Mononuclear cell (primary cell): ENCODE results near the gene KAZN. TPM values are rescaled to one million over a fixed set of nuclear protein-coding genes. Genes with fewer than 3 reads are reported as not detected.
"Not testable (repeated sequence)": the region's sequence is repeated elsewhere in the genome, so short reads cannot be mapped to it uniquely, and the experiment has no call there.

Experiments used
- H3K27me3 ChIP-seq: 2 replicates; pipeline ENCODE4 v1.6.0; 2011; ENCODE audit warnings: low read length, control low read depth; ENCODE audit not compliant: insufficient read depth
- H3K4me1 ChIP-seq: 2 replicates; pipeline ENCODE4 v1.5.1; 2011; ENCODE audit warnings: mild to moderate bottlenecking, low read length, control low read depth; ENCODE audit not compliant: insufficient read depth
- H3K4me3 ChIP-seq: 2 replicates; pipeline ENCODE4 v1.5.1; 2011; ENCODE audit warnings: mild to moderate bottlenecking, low read length, moderate library complexity
- H3K9me3 ChIP-seq: 2 replicates; pipeline ENCODE4 v1.5.1; 2011; ENCODE audit warnings: low read depth, mild to moderate bottlenecking, control low read depth, low read length
- total RNA-seq: library from RNA; depleted of rRNA; stranded (reverse); fragments of >200 nt; gene quantifications from one replicate; pipeline ENCODE4 v1.2.3, GENCODE V29; 2012

KAZN gene
- total RNA-seq, 1 donor: 0.31 TPM

DNA sequence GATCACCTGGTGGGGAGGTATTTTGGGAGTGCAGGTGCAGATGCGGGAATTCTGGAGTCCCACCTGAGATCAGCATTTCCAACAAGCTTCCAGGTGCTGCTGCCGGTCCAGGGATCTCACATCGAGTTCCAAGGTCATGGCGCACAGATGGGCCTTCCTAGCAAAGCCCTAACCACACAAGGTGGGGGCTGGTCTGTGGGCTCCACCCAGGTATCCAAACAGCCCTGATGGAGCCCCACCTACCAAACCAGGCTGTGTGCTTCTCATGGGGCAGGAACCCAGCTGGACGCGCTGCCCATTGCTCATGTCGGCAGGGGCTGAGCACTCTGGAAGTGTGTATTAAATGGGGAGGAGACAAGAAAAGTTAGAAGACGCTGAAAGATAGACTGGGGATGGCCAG is 520.1 kb downstream of the KAZN start:
- Histone ChIP-seq H3K4me1 (no peaks in the 10 kb centered on the region), H3K27me3 (no peaks in the 10 kb centered on the region), H3K9me3 (no peaks in the 10 kb centered on the region), H3K4me3 (no peak overlapping the region)

DNA sequence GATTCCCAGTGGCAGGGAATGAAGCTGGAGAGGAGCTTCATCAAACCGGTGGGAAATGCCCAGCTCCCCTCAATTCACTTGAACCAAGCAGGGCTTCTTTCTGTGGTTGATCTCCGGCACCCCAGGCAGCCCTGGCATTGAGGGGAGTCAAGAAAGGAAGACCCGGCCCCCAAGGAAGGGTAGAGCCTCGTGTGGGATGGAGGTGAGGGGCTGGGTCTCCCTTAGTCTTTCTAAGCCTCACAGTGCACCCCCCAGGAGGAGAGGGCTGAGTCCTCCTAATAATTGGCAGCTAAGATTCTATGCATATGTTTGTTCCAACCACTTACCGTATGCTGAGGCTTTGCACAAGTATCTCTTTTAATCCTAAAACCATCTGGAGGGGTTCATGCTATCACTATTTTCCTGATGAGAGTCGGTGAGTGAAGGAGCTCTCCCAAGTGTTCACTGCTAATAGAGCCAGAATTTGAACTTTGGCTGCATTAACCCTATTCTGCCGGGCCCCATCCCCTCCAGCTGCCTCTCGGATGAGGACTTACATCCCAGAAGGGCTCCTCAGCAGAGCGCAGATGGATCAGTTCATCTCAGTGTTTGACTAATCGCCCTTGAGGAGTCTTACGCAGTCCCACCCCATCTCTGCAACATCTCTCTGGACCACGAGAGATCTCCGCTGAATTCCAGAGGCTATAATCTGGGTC is 521.9 kb downstream of the KAZN start:
- no peaks in the 10 kb centered on the region for H3K4me1 ChIP-seq

DNA sequence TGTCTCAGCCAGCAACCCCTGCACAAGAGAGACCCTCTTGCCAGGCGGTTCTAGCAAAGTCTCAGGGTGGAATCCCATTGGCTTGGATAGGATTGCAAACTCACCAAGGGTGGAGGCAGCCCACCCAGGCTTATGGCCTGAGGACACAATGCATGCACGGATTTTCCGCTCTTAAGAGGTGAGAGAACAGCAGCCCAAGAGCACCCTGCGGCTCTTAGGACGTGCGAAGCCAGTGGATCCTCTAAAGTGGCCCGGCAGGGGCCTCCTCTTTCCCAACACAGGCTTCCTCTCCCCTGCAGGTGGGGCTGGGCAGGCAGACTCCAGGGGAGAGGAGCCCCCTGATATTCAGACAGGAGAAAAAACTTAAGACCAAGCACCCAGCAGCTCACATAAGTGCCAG is 523.8 kb downstream of the KAZN start:
- Histone ChIP-seq H3K4me3 (no peak overlapping the region), H3K27me3 (no peaks in the 10 kb centered on the region), H3K9me3 (no peaks in the 10 kb centered on the region), H3K4me1 (no peaks in the 10 kb centered on the region)

More for the DNA sequence above, 521.9 kb downstream of the KAZN start:
- no peaks in the 10 kb centered on the region for H3K27me3 ChIP-seq
- H3K4me3 ChIP-seq: no peak overlapping the region
- H3K9me3 ChIP-seq: no peaks in the 10 kb centered on the region

DNA sequence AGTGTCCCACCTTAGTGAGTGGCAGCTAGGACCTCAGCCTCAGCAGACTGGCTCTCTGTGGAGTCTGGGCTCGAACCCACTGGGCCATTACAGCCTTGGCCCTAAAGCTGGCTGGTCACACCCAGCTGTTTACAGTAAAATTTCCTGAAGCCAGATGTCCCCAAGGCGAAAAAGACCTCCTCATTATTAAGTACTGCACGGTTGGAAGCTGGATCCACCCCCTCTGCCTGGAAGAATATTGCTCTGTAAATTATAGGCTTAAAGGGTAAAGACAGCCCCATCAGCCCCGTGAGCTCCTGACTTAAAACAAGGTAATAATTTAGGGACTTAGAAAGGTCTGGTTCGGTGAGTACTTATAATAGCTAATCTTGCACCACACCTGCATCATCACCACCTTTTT is 524.8 kb downstream of the KAZN start:
- no peaks in the 10 kb centered on the region for H3K4me1 ChIP-seq
- no peaks in the 10 kb centered on the region for H3K27me3 ChIP-seq
- H3K9me3 ChIP-seq: no peaks in the 10 kb centered on the region
- H3K4me3 ChIP-seq: no peak overlapping the region

DNA sequence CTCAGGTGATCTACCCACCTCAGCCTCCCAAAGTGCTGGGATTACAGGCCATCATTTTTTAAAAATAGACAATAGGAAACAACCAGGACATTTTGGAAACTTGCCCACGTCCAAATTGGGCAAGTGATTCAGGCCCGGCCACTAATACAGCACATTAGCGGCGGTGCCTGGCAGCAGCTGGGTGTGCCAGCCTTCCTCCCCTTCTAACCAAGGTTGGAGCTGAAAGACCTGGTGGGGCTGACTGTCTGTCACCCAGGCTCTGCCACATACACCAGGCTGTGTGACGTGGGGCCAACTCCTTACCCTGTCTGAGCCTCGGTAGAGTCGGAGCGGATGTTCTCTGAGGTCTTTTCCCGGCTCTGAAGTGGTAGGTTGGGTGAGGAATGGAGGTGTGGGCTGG is 525.4 kb downstream of the KAZN start:
- Histone ChIP-seq H3K4me1 (no peaks in the 10 kb centered on the region), H3K27me3 (no peaks in the 10 kb centered on the region), H3K4me3 (no peak overlapping the region), H3K9me3 (no peaks in the 10 kb centered on the region)

DNA sequence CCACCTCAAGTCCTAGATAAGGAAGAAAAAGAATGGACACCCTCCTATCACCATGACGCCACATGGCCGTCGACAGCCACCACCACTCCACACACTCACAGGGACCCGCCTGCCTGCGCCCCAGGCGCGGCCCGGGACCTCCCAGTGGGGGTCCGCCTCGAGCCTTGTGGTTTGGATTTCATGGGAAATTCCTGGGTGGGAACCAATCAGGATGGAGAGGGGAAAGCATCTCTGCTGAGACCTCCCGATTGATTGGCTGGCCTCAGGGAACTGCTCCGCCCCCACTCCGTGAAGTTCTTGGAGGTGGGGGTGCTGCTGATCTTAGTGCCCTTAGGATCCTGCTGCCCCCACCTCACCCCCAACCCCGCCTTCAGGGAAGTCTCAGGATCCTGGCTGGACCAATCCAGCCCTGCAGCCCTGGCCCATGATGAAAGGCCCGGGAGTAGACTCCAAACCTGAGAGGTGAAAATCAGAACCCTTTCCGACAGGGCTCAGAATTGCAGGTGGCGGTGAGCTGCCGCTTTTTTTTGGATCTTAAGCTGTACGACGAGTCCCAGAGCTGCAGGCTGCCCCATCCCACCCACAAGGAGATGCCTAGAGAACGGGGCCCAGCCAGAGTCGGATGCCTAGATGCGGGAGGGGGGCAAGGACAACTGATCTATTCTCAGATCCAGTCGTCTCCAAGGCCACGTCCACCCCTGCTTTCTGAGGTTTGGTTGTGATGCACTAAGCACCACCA is 526.0 kb downstream of the KAZN start:
- Histone ChIP-seq H3K27me3 (no peaks in the 10 kb centered on the region), H3K4me1 (no peaks in the 10 kb centered on the region)

DNA sequence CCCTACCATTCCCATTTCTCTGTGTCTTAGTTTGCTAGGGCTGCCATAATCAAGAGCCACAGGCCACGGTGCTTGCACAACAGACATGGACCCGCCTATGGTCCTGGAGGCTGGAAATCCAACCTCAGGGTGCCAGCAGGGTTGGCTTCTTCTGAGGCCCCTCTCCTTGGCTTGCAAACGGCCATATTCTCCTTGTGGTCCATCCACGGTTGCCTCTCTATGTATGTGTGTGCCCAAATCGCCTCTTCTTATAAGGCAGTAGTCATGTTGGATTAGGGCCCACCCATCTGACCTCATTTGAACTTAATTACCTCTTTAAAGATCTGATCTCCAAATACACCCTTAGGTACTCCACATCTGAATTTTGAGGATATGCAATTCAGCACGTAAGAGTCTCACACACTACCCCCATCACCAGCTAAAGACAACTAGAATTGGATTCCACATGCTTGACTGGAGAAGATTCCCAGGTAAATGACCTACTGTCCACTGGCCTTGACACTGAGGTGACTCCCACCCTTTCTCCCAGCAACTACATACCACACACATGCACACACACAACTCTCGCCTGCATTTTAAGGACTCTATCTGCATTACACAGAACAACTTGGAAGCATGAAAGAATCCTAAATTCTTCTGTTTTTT is 526.7 kb downstream of the KAZN start:
- no peaks in the 10 kb centered on the region for H3K4me1 ChIP-seq
- H3K9me3 ChIP-seq: no peaks in the 10 kb centered on the region
- no peak overlapping the region for H3K4me3 ChIP-seq
- H3K27me3 ChIP-seq: no peaks in the 10 kb centered on the region

More for the DNA sequence above, 526.0 kb downstream of the KAZN start:
- H3K4me3 ChIP-seq: no peak overlapping the region
- H3K9me3 ChIP-seq: no peaks in the 10 kb centered on the region

DNA sequence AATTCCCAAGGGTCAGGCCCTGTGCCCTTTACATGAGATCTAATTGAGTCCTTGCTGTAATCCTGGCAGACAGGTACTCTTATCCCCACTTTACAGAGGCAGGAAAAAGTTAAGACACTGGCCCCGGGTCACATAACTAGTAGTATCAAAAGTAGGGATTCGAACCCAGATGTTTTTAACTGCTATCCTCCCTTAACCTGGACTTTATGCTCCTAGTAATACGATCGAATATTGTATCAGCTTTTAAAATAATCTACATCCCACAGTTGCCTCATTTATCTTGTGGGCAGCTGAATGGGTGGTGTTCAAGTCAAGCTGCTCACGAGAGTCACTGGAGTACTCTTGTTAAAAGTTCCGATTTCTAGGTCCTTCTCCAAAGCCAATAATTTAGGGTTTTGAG is 529.6 kb downstream of the KAZN start:
- Histone ChIP-seq H3K4me1 (no peaks in the 10 kb centered on the region), H3K27me3 (no peaks in the 10 kb centered on the region), H3K9me3 (no peaks in the 10 kb centered on the region), H3K4me3 (no peak overlapping the region)

DNA sequence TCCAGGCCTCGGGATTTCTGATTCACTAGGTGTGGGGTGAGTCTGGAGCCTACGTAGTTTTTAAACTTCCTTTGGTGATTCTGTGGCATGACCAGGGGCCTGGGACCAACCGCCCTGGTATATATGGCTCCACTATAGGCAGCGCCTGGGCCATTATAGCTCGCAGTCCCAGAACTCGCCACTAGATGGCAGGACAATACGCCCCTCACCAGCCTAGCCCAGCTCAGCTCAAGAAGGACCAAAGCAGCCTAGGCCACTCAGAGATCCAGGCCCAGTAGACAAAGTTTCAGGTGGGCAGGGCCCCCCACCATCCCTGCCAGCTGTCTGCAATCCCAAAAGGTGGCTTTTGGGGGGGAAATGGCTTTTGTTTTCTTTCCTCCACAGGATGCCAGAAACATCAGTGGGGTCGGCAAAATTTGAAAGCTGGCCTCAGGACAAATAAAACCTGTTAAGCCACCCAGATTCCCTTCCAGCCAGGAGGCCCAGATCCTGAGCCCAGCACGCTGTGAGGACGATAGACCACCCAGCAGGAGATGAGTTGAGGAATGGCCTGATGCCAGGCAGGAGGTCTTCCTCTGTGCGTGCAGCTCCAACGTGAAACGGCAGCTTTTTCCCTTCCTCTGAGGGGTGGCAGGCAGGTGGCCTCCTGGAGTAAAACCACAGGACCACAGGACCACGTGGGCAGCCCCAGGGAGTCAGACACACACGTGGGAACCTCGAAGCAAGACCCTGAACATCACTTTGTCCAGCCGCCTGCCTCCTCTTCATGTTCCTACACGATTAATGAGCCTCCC is 530.2 kb downstream of the KAZN start:
- Histone ChIP-seq H3K4me1 (no peaks in the 10 kb centered on the region), H3K27me3 (no peaks in the 10 kb centered on the region), H3K9me3 (no peaks in the 10 kb centered on the region), H3K4me3 (no peak overlapping the region)

DNA sequence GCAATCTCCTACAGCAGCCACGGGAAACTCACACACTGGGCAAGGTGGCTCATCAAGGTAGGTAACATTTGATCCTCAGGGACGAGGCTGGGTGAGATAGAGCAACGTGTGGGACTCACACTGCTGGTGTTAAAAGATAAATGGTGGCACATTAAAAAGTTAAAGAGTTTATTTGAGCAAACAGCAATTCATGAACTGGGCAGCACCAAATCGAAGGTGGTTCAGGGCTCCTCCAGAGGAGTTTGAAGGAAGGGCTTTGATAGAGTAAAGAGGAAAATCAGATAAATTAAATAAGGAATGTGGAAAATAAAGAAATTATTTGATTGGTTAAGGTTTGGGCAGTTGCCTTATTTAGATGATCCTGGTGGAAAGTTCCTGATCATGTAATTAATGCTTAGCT is 531.5 kb downstream of the KAZN start:
- H3K4me3 ChIP-seq: no peak overlapping the region
- no peaks in the 10 kb centered on the region for H3K9me3 ChIP-seq
- H3K4me1 ChIP-seq: no peaks in the 10 kb centered on the region
- no peaks in the 10 kb centered on the region for H3K27me3 ChIP-seq

DNA sequence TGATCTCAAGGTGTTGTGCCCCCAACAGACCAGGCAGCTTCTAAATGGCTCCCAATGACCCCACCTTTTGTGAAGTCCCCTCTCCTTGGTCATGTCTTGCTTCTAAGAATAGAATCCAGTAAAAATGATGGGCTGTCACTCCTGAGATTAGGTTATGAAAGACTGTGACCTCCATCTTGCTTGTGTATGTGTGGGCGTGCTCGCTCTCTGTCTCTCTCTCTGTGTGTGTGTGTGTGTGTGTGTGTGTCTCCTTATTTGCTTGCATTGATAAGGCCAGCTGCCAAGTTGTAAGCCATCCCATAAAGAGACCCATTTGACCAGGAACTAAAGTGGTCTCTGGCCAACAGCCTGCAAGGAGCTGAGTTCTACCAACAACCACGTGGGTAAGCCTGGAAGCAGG is 532.1 kb downstream of the KAZN start:
- H3K4me3 ChIP-seq: no peak overlapping the region
- no peaks in the 10 kb centered on the region for H3K4me1 ChIP-seq
- H3K27me3 ChIP-seq: no peaks in the 10 kb centered on the region
- H3K9me3 ChIP-seq: no peaks in the 10 kb centered on the region

DNA sequence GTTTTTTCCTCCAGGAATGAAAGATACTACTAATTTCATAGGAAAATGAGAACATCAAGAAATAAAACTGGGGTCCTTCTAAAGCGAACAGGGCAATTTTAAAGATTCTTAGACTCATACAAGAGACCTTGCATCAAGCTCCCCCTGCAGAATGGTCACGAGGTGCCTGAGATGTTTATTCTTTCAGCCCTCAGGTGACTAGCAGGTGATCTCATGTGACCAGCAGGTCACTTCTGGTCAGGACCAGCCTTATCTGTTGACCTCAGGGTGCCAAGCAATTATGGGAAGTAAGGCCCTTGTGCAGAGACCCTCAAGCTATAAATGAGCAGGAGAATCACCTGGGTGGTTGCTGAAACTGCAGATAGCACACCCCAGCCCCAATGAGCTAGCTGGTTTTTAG is 534.5 kb downstream of the KAZN start:
- Histone ChIP-seq H3K4me1 (no peaks in the 10 kb centered on the region), H3K4me3 (no peak overlapping the region), H3K27me3 (no peaks in the 10 kb centered on the region), H3K9me3 (no peaks in the 10 kb centered on the region)

DNA sequence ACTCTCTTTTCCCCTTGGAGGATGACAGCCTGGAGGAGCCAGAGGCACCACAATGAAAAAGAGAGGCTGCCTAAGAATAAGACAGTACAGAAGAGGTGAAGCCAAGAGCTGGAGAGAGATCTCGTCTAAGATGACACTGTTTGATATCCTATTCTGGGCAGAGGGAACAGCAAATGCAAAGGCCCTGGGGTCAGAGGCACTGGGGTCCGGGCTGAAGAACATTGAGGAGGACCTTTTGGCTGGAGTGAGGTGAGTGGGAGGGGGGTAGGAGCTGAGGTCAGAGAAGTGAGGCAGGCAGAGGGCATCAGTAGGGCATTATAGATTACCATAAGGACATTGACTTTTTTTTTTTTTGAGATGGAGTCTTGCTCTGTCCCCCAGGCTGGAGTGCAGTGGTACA is 535.8 kb downstream of the KAZN start:
- Histone ChIP-seq H3K4me3 (no peak overlapping the region), H3K27me3 (no peaks in the 10 kb centered on the region), H3K4me1 (no peaks in the 10 kb centered on the region)

DNA sequence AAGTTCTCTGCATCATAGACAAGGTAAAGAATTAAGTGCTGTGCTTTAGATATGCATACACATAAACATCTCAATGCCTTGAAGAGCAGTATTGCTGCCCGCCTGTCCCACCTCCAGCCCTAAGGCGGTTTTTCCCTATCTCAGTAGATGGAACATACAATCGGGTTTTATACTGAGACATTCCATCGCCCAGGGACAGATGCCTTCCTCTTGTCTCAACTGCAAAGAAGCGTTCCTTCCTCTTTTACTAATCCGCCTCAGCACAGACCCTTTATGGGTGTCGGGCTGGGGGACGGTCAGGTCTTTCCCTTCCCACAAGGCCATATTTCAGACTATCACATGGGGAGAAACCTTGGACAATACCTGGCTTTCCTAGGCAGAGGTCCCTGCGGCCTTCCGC is 537.1 kb downstream of the KAZN start:
- H3K4me3 ChIP-seq, H3K4me1 ChIP-seq, H3K9me3 ChIP-seq, H3K27me3 ChIP-seq: not testable (repeated sequence)

More for the DNA sequence above, 535.8 kb downstream of the KAZN start:
- no peaks in the 10 kb centered on the region for H3K9me3 ChIP-seq

DNA sequence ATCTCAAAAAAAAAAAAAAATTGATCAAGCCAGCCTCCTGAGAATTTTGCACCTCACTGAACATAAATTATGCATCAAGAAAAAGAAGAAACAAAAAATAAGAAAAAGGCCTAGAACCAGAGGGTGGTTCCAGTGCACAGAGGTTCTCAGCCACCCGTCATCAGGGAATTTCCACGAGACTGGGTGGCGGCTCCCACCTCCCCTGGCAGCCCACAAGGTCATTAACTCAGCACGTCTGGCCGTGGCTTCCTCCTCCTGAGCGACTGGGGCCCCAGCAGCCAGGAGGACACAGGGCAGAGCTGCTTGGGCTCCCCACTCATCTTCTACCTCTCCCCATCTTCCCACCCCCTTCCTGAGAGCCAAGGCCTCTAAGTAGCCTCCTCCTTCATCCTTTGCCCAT is 539.3 kb downstream of the KAZN start:
- no peak overlapping the region for H3K4me3 ChIP-seq
- H3K27me3 ChIP-seq: no peaks in the 10 kb centered on the region
- H3K9me3 ChIP-seq: no peaks in the 10 kb centered on the region
- H3K4me1 ChIP-seq: peaks cover 10% of the 10 kb centered on the region
